GM12865 (cell line): ENCODE measurements around the gene LRRC74A.
A peak's percentile ranks its signal among the peaks of the same experiment; 100 is the strongest.

Experiments used
- DNase-seq: peaks from one replicate; pipeline ENCODE4 v3.0.0; 2010; ENCODE audit warnings: low read depth
- H3K4me3 ChIP-seq: 2 replicates; pipeline ENCODE4 v1.5.1; 2011; ENCODE audit warnings: mild to moderate bottlenecking, low read depth, low read length, control low read depth
- CTCF ChIP-seq: IDR thresholded peaks from 2 replicates; pipeline ENCODE4 v1.5.1; 2011; ENCODE audit warnings: low read length, control low read depth, low read depth, inconsistent platforms; ENCODE audit not compliant: insufficient read depth; ENCODE audit errors: missing control alignments

The LRRC74A gene

GRCh38 chr14:76784881-76785280, 41.3 kb upstream of the LRRC74A start:
- DNase-seq = peak; percentile 66
- peak; percentile 73 for TF ChIP-seq CTCF
- H3K4me3 ChIP-seq = no peak overlapping the region

GRCh38 chr14:76786601-76787000, 39.6 kb upstream of the LRRC74A start:
- H3K4me3 ChIP-seq = no peak overlapping the region
- DNase-seq = no peak
- TF ChIP-seq CTCF = no peak

- no peak for DNase-seq
- TF ChIP-seq CTCF = no peak
Measured at GRCh38 chr14:76792422-76792821, 33.8 kb upstream of the LRRC74A start.

DNA sequence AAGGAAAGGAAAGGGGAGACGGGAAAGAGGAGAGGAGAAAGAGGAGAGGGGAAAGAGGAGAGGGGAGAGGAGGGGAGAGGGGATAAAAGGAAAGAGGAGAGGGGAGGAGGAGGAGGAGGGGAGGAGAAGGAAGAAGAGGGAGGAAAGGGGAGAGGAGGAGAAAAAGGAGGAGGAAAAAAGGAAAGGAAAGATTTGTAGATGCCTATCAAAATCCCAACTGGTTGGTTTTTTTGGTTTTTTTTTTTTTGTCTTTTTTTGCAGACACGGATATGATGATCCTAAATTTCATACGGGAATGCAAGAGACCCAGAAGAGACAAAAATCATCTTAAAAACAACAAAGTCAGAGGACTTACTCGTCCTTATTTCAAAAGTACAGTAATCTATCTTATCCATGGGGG, 32.9 kb upstream of the LRRC74A start:
- H3K4me3 ChIP-seq = no peak overlapping the region
- no peak for DNase-seq
- no peak for TF ChIP-seq CTCF

More at GRCh38 chr14:76792422-76792821, 33.8 kb upstream of the LRRC74A start:
- H3K4me3 ChIP-seq = no peak overlapping the region

- TF ChIP-seq CTCF = no peak
- no peak for DNase-seq
- no peak overlapping the region for H3K4me3 ChIP-seq
Measured at GRCh38 chr14:76793956-76794355, 32.3 kb upstream of the LRRC74A start.

- DNase-seq = no peak
- TF ChIP-seq CTCF = no peak
- H3K4me3 ChIP-seq = no peak overlapping the region
Measured at GRCh38 chr14:76806446-76806845, 19.8 kb upstream of the LRRC74A start.

- no peak for TF ChIP-seq CTCF
- H3K4me3 ChIP-seq = no peak overlapping the region
- DNase-seq = no peak
Measured at GRCh38 chr14:76808011-76808410, 18.2 kb upstream of the LRRC74A start.
